Transverse colon (tissue), 4 donors: ENCODE results near the gene TJP1. TPM values are rescaled to one million over a fixed set of nuclear protein-coding genes. Genes with fewer than 3 reads are reported as not detected.

Experiments used
- DNase-seq: peaks from one replicate; pipeline ENCODE4 v3.0.0-alpha.2; 2019
- H3K27ac ChIP-seq, 4 donors: fragments of 200-600 bp; sonication (generic); 2 replicates each; pipeline ENCODE4 v1.5.1; 2016 to 2018; ENCODE audit warnings: inconsistent platforms in 4 of 4
- H3K27me3 ChIP-seq: fragments of 200-600 bp; sonication (generic); 2 replicates; pipeline ENCODE4 v1.5.1; 2017; ENCODE audit warnings: inconsistent platforms
- H3K36me3 ChIP-seq, 4 donors: fragments of 200-600 bp; sonication (generic); 2 replicates each; pipeline ENCODE4 v1.5.1; 2017 to 2019; ENCODE audit warnings: inconsistent platforms in 4 of 4
- H3K4me1 ChIP-seq, 4 donors: fragments of 200-600 bp; sonication (generic); 2 replicates each; pipeline ENCODE4 v1.5.1; 2017 to 2020; ENCODE audit warnings: inconsistent platforms in 4 of 4
- H3K4me3 ChIP-seq, 4 donors: fragments of 200-600 bp; sonication (generic); 1 replicate in 1 of 4; 2 replicates in 3 of 4; pipeline versions ENCODE4 v1.5.1 to v1.6.1; 2017 to 2019; ENCODE audit warnings: inconsistent platforms in 4 of 4
- H3K9me3 ChIP-seq, 2 donors: fragments of 200-600 bp; sonication (generic); 2 replicates each; pipeline ENCODE4 v1.5.1; 2017 to 2019; ENCODE audit warnings: inconsistent platforms in 2 of 2
- CTCF ChIP-seq, 5 experiments: fragments of 200-600 bp in 3 of 5; fragments of 450-650 bp in 2 of 5; sonication (generic) in 3 of 5; IDR thresholded peaks; 1 replicate in 2 of 5; 2 replicates in 3 of 5; pipeline ENCODE4 v1.5.1; 2016 to 2017; ENCODE audit warnings: antibody characterized with exemption in 5 of 5, inconsistent platforms in 3 of 5, mild to moderate bottlenecking in 2 of 5, moderate library complexity in 1 of 5
- EP300 ChIP-seq: sonication (generic); formaldehyde crosslinking; IDR thresholded peaks from one replicate; pipeline ENCODE4 v1.6.1; 2017; ENCODE audit warnings: antibody characterized with exemption, low read depth
- POLR2A ChIP-seq: fragments of 450-650 bp; IDR thresholded peaks from one replicate; pipeline ENCODE4 v1.6.1; 2016; ENCODE audit warnings: antibody characterized with exemption, mild to moderate bottlenecking, moderate library complexity
- POLR2AphosphoS5 ChIP-seq, 3 donors: sonication (generic); formaldehyde crosslinking; IDR thresholded peaks; one replicate each; pipeline ENCODE4 v1.6.1; 2016; ENCODE audit warnings: antibody characterized with exemption in 3 of 3
- WGBS, 2 donors: methylation state at CpG; one replicate each; pipeline ENCODE4 v1.1.5; 2018; ENCODE audit warnings: low coverage in 1 of 2; 5-methylcytosine and 5-hydroxymethylcytosine counted together
- in situ Hi-C, 4 donors: fragments of 200-750 bp; cut with MboI; loops; one replicate each; pipeline versions ENCODE4 v1.15.0 to v1.15.1; 2017; ENCODE audit warnings: low sequenced_read_pairs in 3 of 4, low pct_ligation_motif_present in 1 of 4, low pct_unique_long_range_greater_than_20kb in 1 of 4
- intact Hi-C: fragments of 100-400 bp; cut with DNase I; formaldehyde crosslinking; loops from one replicate; pipeline ENCODE4 v1.15.1; 2023; ENCODE audit warnings: low total_unique reads
- total RNA-seq, 4 donors: library from RNA; depleted of rRNA; stranded (reverse); fragments of >200 nt; gene quantifications; one replicate each; pipeline ENCODE4 v1.1.0, GENCODE V29; 2016

TJP1 gene
- total RNA-seq, 4 donors from 2014 or later, result 69.9 to 119 (median 93.0) TPM

- peak overlapping the region in 1 of 4 donors; percentile 68 for H3K27ac ChIP-seq
- no peak for DNase-seq
- 74 to 87% methylated on average over 9 to 29 of the region's 29 CpGs for WGBS, 2 donors
- peaks cover 15% of the 10 kb centered on the region for H3K27me3 ChIP-seq
- intact Hi-C loops, result no loop called here
- in situ Hi-C loops, result no loop called here
- no peaks in the 10 kb centered on the region for H3K36me3 ChIP-seq
- H3K4me1 ChIP-seq, result peaks cover 6 to 58% (median 33%) of the 10 kb centered on the region in 4 donors
- peak overlapping the region in 2 of 4 donors; percentile 44 to 64 for H3K4me3 ChIP-seq
- no peak for TF ChIP-seq EP300
- no peak for TF ChIP-seq POLR2A
- no peak for TF ChIP-seq POLR2AphosphoS5 (IDR thresholded peaks at IDR 0.05)
- TF ChIP-seq CTCF (IDR thresholded peaks at IDR 0.05), result no peak
- no peaks in the 10 kb centered on the region for H3K9me3 ChIP-seq
Observed at GRCh38 chr15:29675791-29676301, 146.4 kb downstream of the TJP1 start.

- TF ChIP-seq POLR2AphosphoS5 (IDR thresholded peaks at IDR 0.05) (peak in 2 of 3 donors; percentile 48 to 52), EP300 (no peak), CTCF (IDR thresholded peaks at IDR 0.05) (no peak), POLR2A (peak; percentile 64)
- in situ Hi-C loops, result loop anchor here in 2 of 4 donors (25.0 kb wide), 2 partner anchors 262 to 387 kb away; no protein-coding TSS in a partner anchor
- Histone ChIP-seq H3K36me3 (no peaks in the 10 kb centered on the region), H3K27me3 (peaks cover 15% of the 10 kb centered on the region), H3K4me3 (peak overlapping the region; percentile 32 to 64 (median 46)), H3K4me1 (peaks cover 6 to 67% (median 39%) of the 10 kb centered on the region in 4 donors), H3K9me3 (no peaks in the 10 kb centered on the region), H3K27ac (peak overlapping the region in 3 of 4 donors; percentile 47 to 70 (median 68))
- WGBS, 2 donors, result 0 to 3% methylated on average over 1 to 49 of the region's 74 CpGs
- intact Hi-C loops, result no loop called here
- peak; percentile 83 for DNase-seq
Observed at GRCh38 chr15:29674661-29675533, 147.4 kb downstream of the TJP1 start.

- 76 to 80% methylated on average over 6 to 11 of the region's 11 CpGs for WGBS, 2 donors
- Histone ChIP-seq H3K27me3 (peaks cover 15% of the 10 kb centered on the region), H3K9me3 (no peaks in the 10 kb centered on the region), H3K4me3 (no peak overlapping the region), H3K36me3 (no peaks in the 10 kb centered on the region), H3K4me1 (peaks cover 0 to 55% (median 31%) of the 10 kb centered on the region in 4 donors), H3K27ac (no peak overlapping the region)
- no peak for DNase-seq
- in situ Hi-C loops, result loop anchor here in 2 of 4 donors (25.0 kb wide), 2 partner anchors 264 to 389 kb away; no protein-coding TSS in a partner anchor
- TF ChIP-seq POLR2AphosphoS5 (IDR thresholded peaks at IDR 0.05), result no peak
- no peak for TF ChIP-seq POLR2A
- TF ChIP-seq EP300, result no peak
- TF ChIP-seq CTCF (IDR thresholded peaks at IDR 0.05), result no peak
- intact Hi-C loops, result no loop called here
Observed at GRCh38 chr15:29672923-29673809, 149.1 kb downstream of the TJP1 start.
